Astrocyte of the spinal cord (primary cell): ENCODE results near the gene RLN2.
"Not testable (repeated sequence)": the region's sequence is repeated elsewhere in the genome, so short reads cannot be mapped to it uniquely, and the experiment has no call there.

Experiments
- DNase-seq: peaks from one replicate; pipeline ENCODE4 v3.0.0; 2011; ENCODE audit warnings: low read depth, low spot score
- H3K4me3 ChIP-seq: 2 replicates; pipeline ENCODE4 v1.5.1; 2011; ENCODE audit warnings: low read depth, mild to moderate bottlenecking, low read length, moderate library complexity
- in situ Hi-C: cut with HindIII; loops from 2 replicates; pipeline ENCODE4 v1.10.0; 2017; ENCODE audit warnings: low sequenced_read_pairs
- TF ChIP-seq, protein P1 (sequence below): IDR thresholded peaks from 2 replicates; pipeline ENCODE4 v1.5.1; 2012; ENCODE audit warnings: low read depth, mild to moderate bottlenecking, low read length, inconsistent platforms

Gene RLN2, protein sequence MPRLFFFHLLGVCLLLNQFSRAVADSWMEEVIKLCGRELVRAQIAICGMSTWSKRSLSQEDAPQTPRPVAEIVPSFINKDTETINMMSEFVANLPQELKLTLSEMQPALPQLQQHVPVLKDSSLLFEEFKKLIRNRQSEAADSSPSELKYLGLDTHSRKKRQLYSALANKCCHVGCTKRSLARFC

DNA sequence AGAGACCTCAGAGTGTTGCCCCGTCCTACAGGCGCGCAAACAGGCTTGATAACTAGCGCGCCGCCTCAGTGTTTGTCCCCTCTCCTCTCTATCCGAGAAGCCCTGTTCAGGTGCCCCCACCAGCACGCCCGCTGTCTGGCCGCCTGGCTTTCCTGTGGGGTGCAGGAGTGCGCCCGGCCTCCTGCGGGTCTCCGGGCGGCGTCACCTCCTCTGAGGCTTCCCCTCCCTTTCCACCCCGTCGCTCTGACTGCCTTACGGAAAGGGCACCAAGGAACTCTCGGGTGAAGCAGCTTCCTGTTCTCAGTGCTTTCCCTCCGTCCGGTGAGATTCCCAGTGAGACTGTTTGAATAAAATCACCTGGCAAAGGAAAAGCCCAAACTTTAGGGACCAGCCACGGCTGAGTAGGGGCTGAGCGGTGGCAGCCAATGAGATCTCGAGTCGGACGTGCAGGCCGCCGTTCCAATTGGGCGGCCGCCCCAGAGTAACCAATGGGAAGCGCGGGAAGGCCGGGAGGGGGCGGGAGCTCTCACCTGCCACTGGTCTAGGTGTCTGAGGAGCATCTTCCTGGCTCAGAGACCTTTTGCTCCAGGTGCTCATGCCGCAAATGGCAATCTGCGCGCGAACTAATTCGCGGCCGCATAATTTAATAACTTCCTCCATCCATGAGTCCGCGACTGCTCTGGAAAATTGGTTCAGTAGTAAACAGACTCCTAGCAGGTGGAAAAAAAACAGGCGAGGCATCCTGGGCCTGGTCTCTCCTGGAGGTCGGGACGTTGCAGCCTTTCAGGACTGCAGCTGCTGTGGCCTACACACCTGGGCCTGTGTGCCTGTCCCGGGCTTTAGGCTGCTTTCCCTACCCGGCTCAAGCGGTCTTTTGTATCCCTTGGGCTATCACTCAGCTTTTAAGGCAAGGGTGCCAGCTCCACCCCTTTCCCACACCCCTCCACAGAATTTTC, at the start of gene RLN2:
Gene RLN2 (minus strand): TSS at position 877 of the 956 bp plus-strand sequence. CDS start 136 bp downstream, at position 741.
- DNase-seq, in situ Hi-C loops, H3K4me3 ChIP-seq: not testable (repeated sequence)

DNA sequence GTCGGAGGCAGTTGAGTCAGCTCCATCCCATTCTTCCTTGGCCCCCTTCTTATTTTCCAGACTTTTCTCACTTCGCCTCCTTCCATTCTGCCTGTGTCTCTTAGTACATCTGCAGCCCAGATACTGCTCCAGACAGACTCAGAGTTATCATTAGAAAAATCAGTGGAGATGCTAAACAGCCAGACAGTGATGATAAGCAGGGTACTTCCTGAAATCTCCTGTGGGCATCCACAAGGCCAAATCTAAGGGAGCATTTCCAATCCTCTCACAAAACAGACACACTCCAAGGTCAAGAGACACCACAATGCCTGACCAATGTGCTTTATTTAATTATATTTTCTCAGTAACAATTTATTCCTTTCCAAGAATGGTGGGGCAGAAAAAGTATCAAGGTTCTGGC, 49.7 kb upstream of the RLN2 start:
- DNase-seq: no peak
- no peak overlapping the region for H3K4me3 ChIP-seq
- in situ Hi-C loops: no loop called here
- TF ChIP-seq, protein P1, sequence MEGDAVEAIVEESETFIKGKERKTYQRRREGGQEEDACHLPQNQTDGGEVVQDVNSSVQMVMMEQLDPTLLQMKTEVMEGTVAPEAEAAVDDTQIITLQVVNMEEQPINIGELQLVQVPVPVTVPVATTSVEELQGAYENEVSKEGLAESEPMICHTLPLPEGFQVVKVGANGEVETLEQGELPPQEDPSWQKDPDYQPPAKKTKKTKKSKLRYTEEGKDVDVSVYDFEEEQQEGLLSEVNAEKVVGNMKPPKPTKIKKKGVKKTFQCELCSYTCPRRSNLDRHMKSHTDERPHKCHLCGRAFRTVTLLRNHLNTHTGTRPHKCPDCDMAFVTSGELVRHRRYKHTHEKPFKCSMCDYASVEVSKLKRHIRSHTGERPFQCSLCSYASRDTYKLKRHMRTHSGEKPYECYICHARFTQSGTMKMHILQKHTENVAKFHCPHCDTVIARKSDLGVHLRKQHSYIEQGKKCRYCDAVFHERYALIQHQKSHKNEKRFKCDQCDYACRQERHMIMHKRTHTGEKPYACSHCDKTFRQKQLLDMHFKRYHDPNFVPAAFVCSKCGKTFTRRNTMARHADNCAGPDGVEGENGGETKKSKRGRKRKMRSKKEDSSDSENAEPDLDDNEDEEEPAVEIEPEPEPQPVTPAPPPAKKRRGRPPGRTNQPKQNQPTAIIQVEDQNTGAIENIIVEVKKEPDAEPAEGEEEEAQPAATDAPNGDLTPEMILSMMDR: no peak

DNA sequence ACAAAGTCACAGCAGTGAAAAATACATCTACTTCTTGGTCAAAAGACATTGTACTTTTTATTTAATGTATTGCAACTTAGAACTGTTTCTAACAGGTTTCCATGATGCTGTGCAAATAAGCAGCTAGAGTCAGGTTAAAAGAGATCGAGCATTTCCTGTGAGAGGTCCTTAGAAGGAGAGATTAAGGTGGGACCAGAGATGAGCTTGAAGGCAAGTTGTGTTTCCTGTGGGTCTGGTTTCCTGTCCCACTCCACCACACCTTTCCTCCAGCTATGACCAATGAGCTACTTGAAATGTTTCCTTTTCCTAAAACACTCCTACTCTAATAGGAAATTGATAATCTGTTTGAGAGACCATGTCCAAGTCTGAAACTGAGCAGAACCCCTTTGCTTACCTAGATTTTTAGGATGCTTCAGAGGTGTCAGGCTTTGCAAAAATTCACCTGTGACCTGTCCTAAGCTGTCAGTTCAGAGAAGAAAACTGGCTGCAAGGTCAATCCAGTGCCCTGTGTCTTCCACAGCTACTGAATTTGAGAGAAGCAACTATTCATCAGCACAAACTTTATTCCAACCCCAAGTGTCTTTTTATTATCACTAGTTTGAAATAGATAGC, 48.2 kb upstream of the RLN2 start:
- H3K4me3 ChIP-seq: no peak overlapping the region
- in situ Hi-C loops: no loop called here
- DNase-seq: no peak
- TF ChIP-seq, protein P1: no peak

DNA sequence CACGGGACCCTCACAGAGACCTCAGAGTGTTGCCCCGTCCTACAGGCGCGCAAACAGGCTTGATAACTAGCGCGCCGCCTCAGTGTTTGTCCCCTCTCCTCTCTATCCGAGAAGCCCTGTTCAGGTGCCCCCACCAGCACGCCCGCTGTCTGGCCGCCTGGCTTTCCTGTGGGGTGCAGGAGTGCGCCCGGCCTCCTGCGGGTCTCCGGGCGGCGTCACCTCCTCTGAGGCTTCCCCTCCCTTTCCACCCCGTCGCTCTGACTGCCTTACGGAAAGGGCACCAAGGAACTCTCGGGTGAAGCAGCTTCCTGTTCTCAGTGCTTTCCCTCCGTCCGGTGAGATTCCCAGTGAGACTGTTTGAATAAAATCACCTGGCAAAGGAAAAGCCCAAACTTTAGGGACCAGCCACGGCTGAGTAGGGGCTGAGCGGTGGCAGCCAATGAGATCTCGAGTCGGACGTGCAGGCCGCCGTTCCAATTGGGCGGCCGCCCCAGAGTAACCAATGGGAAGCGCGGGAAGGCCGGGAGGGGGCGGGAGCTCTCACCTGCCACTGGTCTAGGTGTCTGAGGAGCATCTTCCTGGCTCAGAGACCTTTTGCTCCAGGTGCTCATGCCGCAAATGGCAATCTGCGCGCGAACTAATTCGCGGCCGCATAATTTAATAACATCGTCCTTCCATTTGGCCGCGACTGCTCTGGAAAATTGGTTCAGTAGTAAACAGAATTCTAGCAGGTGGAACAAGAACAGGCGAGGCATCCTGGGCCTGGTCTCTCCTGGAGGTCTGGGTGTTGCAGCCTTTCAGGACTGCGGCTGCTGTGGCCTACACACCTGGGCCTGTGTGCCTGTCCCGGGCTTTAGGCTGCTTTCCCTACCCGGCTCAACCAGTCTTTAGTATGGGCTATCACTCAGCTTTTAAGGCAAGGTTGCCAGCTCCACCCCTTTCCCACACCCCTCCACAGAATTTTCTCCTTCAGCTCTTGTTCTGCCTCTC, 34.8 kb upstream of the RLN2 start, which contains the start of gene RLN1:
Gene RLN1 (minus strand): TSS at position 885 of the 990 bp plus-strand sequence. CDS start 130 bp downstream, at position 755.
- DNase-seq: not testable (repeated sequence)

DNA sequence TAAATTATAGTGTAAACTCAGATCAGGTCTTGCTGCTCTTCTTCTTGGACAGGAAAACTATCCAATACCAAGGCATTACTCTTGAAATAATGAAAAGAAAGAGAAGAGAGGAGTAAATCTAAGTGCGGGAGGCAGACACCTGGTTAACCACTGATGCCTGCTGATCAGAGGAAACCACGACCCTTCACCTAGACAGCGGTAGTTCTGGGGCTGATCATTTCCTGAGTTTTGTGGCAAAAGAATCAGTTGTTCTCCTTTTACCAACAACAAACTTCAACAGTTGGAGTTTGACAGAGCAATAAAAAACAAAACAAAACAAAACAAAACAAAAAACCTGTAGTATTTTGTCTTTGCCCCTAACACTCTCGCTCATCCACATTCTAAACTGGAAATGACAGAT, 32.2 kb upstream of the RLN2 start:
- DNase-seq: no peak
- H3K4me3 ChIP-seq: no peak overlapping the region
- in situ Hi-C loops: no loop called here
- TF ChIP-seq, protein P1: no peak

More for the DNA sequence above, 34.8 kb upstream of the RLN2 start, which contains the start of gene RLN1:
- H3K4me3 ChIP-seq, in situ Hi-C loops: not testable (repeated sequence)

DNA sequence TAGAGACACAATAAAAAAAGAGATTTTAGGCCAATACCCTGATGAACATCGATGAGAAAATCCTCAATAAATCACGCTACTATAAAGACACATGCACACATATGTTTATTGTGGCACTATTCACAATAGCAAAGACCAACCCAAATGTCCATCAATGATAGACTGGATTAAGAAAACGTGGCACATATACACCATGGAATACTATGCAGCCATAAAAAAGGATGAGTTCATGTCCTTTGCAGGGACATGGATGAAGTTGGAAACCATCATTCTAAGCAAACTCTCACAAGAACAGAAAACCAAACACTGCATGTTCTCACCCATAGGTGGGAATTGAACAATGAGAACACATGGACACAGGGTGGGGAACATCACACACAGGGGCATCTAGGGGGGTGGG, 26.8 kb upstream of the RLN2 start:
- H3K4me3 ChIP-seq, in situ Hi-C loops, DNase-seq: not testable (repeated sequence)

DNA sequence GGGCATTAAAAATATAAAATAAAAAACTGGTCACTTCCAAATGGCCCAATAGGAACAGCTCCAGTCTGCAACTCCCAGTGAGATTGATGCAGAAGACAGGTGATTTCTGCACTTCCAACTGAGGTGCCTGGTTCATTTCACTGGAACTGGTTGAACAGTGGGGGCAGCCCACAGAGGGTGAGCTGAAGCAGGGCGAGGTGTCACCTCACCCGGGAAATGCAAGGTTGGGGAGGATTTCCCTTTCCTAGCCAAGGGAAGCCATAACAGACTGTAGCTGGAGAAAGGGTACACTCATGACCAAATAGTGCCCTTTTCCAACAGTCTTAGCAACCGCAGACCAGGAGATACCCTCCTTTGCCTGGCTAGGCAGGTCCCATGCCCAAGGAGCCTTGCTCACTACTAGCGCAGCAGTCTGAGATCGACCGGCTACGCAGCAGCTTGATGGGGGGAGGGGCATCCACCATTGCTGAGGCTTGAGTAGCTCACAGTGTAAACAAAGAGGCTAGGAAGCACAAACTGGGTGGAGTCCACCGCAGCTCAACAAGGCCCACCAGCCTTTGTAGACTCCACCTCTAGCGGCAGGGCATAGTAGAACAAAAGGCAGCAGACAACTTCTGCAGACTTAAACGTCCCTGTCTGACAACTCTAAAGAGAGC, 22.5 kb upstream of the RLN2 start:
- TF ChIP-seq, protein P1: no peak
- no peak for DNase-seq
- H3K4me3 ChIP-seq: no peak overlapping the region
- in situ Hi-C loops: no loop called here
